Measurements from ENCODE around the gene POLR2C. TPM values are rescaled to one million over a fixed set of nuclear protein-coding genes. Genes with fewer than 3 reads are reported as not detected.

POLR2C gene
- polyA plus RNA-seq, 1 donor from 2014 or later = 28.3 TPM

DNA sequence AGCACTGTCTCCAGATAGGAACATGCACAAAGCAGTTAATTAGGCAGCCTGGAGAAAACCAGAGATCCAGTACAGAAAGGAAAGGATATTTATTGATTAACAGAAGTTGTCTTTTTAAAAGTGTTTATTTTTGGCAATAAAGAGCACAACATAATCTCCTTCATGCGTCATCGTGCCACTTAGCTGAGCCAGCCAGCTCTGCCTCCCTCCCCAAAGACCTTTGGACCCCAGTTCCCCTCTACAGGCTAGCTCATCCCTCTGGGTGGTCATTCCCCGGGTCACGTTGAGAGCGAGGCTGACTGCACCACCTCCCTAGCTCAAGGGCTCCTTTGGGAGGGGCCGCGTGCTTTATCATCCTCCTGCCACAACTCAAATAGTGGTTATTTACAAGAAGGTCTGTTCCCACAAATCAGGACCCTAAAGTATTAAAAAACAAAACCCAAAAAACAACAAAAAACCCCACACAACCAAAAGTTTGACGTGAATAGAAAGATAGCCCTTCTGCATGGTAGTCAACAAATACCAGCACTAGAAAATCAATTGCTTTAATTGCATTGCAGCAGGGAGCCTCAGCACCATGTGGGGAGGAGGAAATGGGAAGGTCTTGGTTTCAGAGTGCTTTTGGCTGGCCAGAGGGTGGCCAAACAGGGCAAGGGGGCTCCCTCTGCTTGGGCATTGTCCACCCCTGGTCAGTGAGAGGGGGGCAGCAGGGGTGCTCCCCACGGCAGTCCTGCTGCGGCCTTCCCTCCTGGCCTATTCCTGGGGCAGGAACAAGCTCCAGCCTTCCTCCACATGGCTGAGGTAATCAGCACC lies 9.6 kb downstream of the POLR2C start:
- no peak overlapping the region for H3K27ac Mint-ChIP-seq
- no peaks in the 10 kb centered on the region for H3K36me3 Mint-ChIP-seq
- no peaks in the 10 kb centered on the region for H3K9me3 Mint-ChIP-seq
- H3K4me1 Mint-ChIP-seq = peaks cover 2 to 12% (median 3%) of the 10 kb centered on the region in 3 donors
- no peak overlapping the region for H3K4me3 Mint-ChIP-seq
- no peaks in the 10 kb centered on the region for H3K27me3 Mint-ChIP-seq

- no peaks in the 10 kb centered on the region for H3K27me3 Mint-ChIP-seq
- H3K27ac Mint-ChIP-seq = no peak overlapping the region
- H3K9me3 Mint-ChIP-seq = no peaks in the 10 kb centered on the region
- H3K36me3 Mint-ChIP-seq = no peaks in the 10 kb centered on the region
- H3K4me3 Mint-ChIP-seq = no peak overlapping the region
- peaks cover 2 to 12% (median 3%) of the 10 kb centered on the region in 3 donors for H3K4me1 Mint-ChIP-seq
Measured at GRCh38 chr16:57472665-57473060, 10.2 kb downstream of the POLR2C start.

- Mint-ChIP-seq H3K4me1 (peaks cover 2 to 12% (median 3%) of the 10 kb centered on the region in 3 donors), H3K4me3 (no peak overlapping the region), H3K27ac (no peak overlapping the region), H3K27me3 (no peaks in the 10 kb centered on the region), H3K36me3 (no peaks in the 10 kb centered on the region), H3K9me3 (no peaks in the 10 kb centered on the region)
Measured at GRCh38 chr16:57473176-57473840, 10.8 kb downstream of the POLR2C start.

GRCh38 chr16:57473906-57474305 lies 11.4 kb downstream of the POLR2C start:
- Mint-ChIP-seq H3K27me3 (peaks cover 3% of the 10 kb centered on the region), H3K4me3 (no peak overlapping the region), H3K4me1 (peaks cover 6 to 17% (median 8%) of the 10 kb centered on the region in 3 donors), H3K36me3 (no peaks in the 10 kb centered on the region), H3K9me3 (no peaks in the 10 kb centered on the region), H3K27ac (no peak overlapping the region)

- Mint-ChIP-seq H3K27ac (peak overlapping the region in 1 of 3 donors; percentile 55), H3K4me3 (no peak overlapping the region), H3K27me3 (peaks cover 10% of the 10 kb centered on the region), H3K36me3 (no peaks in the 10 kb centered on the region), H3K9me3 (no peaks in the 10 kb centered on the region), H3K4me1 (peaks cover 8 to 20% (median 13%) of the 10 kb centered on the region in 3 donors)
Measured at GRCh38 chr16:57474671-57475661, 12.5 kb downstream of the POLR2C start.

DNA sequence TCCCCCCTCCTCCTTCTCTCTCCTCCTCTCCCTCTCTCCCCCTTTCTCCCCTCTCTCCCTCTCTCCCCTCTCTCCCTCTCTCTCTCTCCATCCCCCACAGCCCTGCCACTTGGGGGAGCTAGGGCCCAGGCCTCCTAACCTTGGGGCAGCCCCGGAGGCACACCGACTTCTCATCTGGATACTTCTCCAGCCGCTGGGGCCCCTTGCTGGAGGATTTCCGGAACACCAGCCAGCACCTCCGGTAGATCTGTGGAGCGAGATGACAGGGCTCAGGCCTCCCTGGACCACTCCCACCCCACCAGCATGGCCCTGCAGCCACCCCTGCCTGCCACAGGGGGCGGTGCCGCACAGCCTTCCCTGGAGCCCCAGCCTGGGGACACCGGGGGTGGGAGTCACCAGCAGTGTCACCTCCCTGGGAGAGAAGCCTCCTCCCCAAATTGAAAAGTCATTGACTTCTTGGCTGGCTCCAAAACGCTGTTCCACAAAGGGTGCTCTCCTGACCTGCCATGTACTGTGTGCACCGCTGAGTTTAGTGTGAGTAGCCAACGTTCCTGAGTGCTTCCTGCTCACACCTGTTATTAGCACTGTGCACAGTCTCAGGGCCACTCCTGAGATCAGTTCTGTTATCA lies 13.3 kb downstream of the POLR2C start:
- Mint-ChIP-seq H3K4me1 (peaks cover 8 to 24% (median 13%) of the 10 kb centered on the region in 3 donors), H3K4me3 (peak overlapping the region in 2 of 4 donors; percentile 32 to 39), H3K27me3 (peaks cover 12% of the 10 kb centered on the region), H3K36me3 (no peaks in the 10 kb centered on the region), H3K27ac (no peak overlapping the region), H3K9me3 (no peaks in the 10 kb centered on the region)

DNA sequence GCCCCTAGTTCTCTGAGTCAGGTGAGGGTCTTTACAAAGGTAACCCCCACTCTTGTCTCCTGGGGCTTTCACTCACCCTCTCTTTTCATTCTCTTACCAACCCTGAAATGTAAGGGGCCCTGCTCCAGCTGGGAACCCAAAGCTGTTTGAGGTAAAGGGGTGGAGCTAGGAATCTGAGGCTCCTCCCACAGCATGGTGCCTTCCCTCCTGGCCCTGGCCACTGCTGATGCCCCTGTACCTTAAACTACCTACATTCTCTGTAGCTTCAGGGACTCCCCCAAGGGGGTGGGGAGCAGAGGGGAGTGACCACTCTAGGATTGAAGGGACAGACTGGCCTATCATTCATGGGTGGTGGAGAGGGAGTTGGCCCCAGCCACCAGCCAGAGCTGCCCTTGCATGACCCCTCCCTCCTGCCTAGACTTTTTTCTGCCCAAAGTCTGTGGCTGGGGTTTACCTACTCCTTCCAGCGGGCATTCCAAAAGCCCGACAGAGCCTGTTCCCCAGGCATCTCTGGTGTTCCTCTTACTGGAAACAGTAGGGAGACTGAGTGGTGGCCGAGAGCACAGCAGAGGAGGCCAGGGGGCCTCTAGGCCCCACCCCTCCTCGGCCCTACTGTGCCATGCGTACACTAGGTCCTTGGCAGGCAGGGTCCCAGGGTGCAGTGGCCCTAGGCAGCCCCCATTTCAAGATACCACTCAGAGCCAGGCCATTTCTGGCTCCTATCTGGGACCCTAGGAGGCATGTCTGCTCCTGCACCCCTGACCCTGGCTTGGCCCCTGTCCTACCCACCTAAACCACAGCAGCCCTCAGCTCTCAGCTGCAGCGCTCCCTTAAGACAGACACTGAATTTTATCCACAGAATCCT lies 14.3 kb downstream of the POLR2C start:
- peaks cover 8 to 24% (median 13%) of the 10 kb centered on the region in 3 donors for H3K4me1 Mint-ChIP-seq

DNA sequence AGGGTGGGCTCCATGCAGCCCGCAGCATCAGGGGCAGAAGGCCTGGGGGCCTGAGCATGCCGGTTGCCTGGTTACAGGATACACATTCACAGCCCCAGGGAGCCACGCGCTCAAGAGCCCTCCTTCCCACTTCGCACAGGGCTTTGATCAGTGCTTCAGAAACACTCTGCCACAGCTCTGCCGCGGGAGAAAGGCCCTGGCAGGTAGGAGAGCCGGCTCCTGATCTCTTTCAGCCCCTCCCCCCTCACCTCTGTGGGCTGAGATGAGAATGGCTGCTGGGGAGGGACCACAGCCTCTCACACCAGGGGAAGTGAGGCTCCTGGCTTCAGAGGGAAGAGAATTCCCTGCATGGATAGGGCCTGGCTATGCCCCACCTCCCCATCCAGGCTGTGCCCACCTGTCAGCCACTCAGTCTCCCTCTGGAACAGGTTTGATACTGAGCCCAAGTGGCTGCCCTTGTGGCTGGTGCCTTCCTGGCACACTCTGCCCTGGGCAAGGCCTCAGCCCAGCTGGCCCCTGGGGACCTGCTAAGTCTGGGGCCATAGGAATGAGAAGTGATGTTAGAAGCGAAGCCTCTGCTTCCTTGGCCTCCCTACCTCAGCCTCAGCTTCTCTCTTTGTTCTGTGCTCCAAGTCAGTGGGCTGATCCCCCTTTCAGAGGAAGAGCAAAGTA lies 15.2 kb downstream of the POLR2C start:
- H3K27ac Mint-ChIP-seq = no peak overlapping the region
- H3K4me1 Mint-ChIP-seq = peaks cover 8 to 23% (median 13%) of the 10 kb centered on the region in 3 donors
- H3K36me3 Mint-ChIP-seq = no peaks in the 10 kb centered on the region
- H3K4me3 Mint-ChIP-seq = no peak overlapping the region
- peaks cover 14% of the 10 kb centered on the region for H3K27me3 Mint-ChIP-seq
- no peaks in the 10 kb centered on the region for H3K9me3 Mint-ChIP-seq

More for the DNA sequence above, 14.3 kb downstream of the POLR2C start:
- H3K4me3 Mint-ChIP-seq = peak overlapping the region in 1 of 4 donors; percentile 63
- no peaks in the 10 kb centered on the region for H3K9me3 Mint-ChIP-seq
- H3K36me3 Mint-ChIP-seq = no peaks in the 10 kb centered on the region
- H3K27ac Mint-ChIP-seq = no peak overlapping the region
- H3K27me3 Mint-ChIP-seq = peaks cover 14% of the 10 kb centered on the region

- H3K4me3 Mint-ChIP-seq = peak overlapping the region in 3 of 4 donors; percentile 4 to 80 (median 80)
- peaks cover 8 to 20% (median 13%) of the 10 kb centered on the region in 3 donors for H3K4me1 Mint-ChIP-seq
- H3K27me3 Mint-ChIP-seq = peaks cover 16% of the 10 kb centered on the region
- H3K9me3 Mint-ChIP-seq = no peaks in the 10 kb centered on the region
- H3K36me3 Mint-ChIP-seq = no peaks in the 10 kb centered on the region
- no peak overlapping the region for H3K27ac Mint-ChIP-seq
Measured at GRCh38 chr16:57478396-57479204, 16.1 kb downstream of the POLR2C start.

DNA sequence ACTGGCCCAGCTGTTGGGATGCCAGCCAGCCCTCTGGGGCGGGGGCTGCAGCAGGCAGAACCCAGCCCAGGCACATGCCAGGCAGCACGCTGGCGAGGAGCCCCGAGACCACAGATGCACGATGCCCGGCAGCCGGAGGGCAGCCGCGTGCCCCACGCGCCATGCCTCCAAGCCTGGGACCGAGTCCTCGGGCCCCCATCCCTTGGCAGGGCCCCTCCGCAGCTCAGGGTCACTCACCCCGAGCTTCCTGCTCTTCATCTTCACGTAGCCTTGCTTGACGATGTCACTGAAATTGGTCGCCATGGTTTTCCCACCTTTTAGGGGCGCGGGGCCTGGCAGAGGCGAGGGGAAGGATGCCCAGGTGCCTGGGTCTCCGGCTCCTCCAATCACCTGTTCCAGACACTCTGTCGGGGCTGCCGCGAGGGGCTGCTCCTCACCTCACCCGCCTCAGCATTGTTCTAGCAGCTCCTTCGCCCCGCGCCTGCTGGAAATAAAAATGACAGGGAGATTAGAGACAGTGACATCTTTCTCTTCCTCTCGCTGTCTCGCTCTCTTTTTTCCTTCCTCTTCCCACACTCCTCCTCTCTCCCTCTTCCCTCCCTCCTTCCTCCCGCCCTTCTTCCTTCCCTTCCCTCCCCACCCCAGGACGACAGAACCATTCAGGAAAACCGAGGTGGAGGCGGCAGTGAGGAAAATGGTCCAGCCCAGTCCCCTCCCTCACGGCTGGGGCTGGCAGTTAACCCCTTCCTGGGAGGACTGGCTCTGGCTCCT lies 16.9 kb downstream of the POLR2C start:
- peak overlapping the region in 1 of 4 donors; percentile 72 for H3K4me3 Mint-ChIP-seq
- no peak overlapping the region for H3K27ac Mint-ChIP-seq

DNA sequence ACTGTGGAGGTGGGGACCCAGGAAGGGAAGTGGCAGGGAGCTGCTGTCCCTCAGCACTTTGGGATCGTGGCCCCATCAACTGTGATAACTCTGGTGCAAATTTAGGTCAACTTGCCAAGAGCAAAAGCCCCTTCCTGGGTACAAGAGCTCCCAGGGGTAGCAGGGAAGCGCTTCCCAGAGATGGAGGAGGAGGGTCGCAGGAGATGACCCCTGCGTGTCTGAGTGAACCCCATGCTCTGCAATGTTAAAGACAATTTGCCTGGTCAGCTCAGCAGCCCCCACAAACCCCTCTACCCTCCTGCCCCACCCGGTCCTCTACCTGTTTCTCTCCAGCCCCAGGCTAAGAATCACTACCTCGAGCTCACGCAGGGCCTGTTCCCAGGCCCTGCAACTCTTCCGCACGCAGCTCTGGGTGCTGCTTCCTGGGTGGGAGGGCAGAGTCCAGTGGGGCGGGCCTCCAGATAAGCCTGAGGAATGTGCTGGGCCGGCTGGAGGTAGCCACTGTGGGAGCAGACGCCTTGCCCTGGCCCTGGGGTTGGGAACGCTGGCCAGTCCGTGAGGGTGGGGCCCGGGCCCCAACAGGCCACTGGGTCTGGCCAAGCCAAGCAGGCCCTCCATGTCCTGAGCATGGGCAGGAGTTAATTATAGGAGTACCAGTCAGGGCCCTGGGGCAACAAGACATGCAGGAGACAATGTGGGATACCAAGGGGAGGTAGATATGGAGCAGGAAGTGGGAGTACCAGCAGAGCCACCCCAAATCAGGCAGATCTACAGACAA lies 17.7 kb downstream of the POLR2C start:
- H3K27ac Mint-ChIP-seq = no peak overlapping the region
- no peaks in the 10 kb centered on the region for H3K36me3 Mint-ChIP-seq
- H3K4me3 Mint-ChIP-seq = peak overlapping the region in 1 of 4 donors; percentile 54
- H3K9me3 Mint-ChIP-seq = no peaks in the 10 kb centered on the region
- H3K4me1 Mint-ChIP-seq = peaks cover 8 to 18% (median 13%) of the 10 kb centered on the region in 3 donors
- peaks cover 20% of the 10 kb centered on the region for H3K27me3 Mint-ChIP-seq

More for the DNA sequence above, 16.9 kb downstream of the POLR2C start:
- Mint-ChIP-seq H3K4me1 (peaks cover 8 to 20% (median 13%) of the 10 kb centered on the region in 3 donors), H3K27me3 (peaks cover 16% of the 10 kb centered on the region), H3K36me3 (no peaks in the 10 kb centered on the region), H3K9me3 (no peaks in the 10 kb centered on the region)

All from IgD-negative memory B cell (primary cell).